HEK293T (cell line): ENCODE measurements around the gene SOX6.

Experiments
- ARNT ChIP-seq: fragments of 450-650 bp; IDR thresholded peaks from 2 replicates; pipeline ENCODE4 v1.6.1; 2017; ENCODE audit warnings: mild to moderate bottlenecking
- BHLHE40 ChIP-seq: fragments of 450-650 bp; IDR thresholded peaks from 2 replicates; pipeline ENCODE4 v1.6.1; 2016; ENCODE audit warnings: mild to moderate bottlenecking, moderate library complexity, borderline replicate concordance
- ELF4 ChIP-seq: fragments of 450-650 bp; IDR thresholded peaks from 2 replicates; pipeline ENCODE4 v1.6.1; 2017; ENCODE audit warnings: antibody characterized with exemption
- FOXA1 ChIP-seq: fragments of 450-650 bp; IDR thresholded peaks from 2 replicates; pipeline ENCODE4 v1.6.1; 2016; ENCODE audit warnings: mild to moderate bottlenecking
- FOXK2 ChIP-seq: fragments of 450-650 bp; IDR thresholded peaks from 2 replicates; pipeline ENCODE4 v1.6.1; 2016; ENCODE audit warnings: mild to moderate bottlenecking
- FOXM1 ChIP-seq: fragments of 450-650 bp; IDR thresholded peaks from 2 replicates; pipeline ENCODE4 v1.6.1; 2017; ENCODE audit warnings: mild to moderate bottlenecking, borderline replicate concordance
- HDGF ChIP-seq: fragments of 450-650 bp; IDR thresholded peaks from 2 replicates; pipeline ENCODE4 v1.6.1; 2017; ENCODE audit warnings: antibody characterized with exemption, borderline replicate concordance
- NFRKB ChIP-seq: fragments of 450-650 bp; IDR thresholded peaks from 2 replicates; pipeline ENCODE4 v1.6.1; 2016; ENCODE audit warnings: mild to moderate bottlenecking, moderate library complexity
- SP1 ChIP-seq: fragments of 450-650 bp; IDR thresholded peaks from 2 replicates; pipeline ENCODE4 v1.6.1; 2017
- SUZ12 ChIP-seq: fragments of 450-650 bp; IDR thresholded peaks from 2 replicates; pipeline ENCODE4 v1.6.1; 2016; ENCODE audit warnings: mild to moderate bottlenecking
- TARDBP ChIP-seq: fragments of 450-650 bp; IDR thresholded peaks from 2 replicates; pipeline ENCODE4 v1.6.1; 2016
- ZNF384 ChIP-seq: fragments of 450-650 bp; IDR thresholded peaks from 2 replicates; pipeline ENCODE4 v1.6.1; 2016

DNA sequence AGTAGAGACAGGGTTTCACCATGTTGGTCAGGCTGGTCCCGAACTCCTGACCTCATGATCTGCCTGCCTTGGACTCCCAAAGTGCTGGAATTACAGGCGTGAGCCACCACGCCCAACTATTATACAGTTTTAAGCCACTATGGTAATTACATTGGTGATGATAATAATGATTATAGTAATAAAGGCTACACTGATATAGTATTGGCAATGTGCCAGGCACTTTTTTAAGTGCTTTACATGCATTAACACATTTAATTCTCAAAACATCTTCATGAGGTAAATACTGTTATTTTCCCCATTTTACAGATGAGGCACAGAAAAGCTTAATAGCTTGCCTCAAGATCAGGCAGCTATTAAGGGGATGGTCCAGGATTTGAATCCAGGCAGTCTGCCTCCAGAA lies 222.5 kb downstream of the SOX6 start:
- TF ChIP-seq SP1 (no peak), BHLHE40 (no peak), SUZ12 (no peak), FOXK2 (no peak), FOXM1 (no peak), ARNT (no peak), TARDBP (no peak), HDGF (no peak), FOXA1 (no peak), ELF4 (no peak), ZNF384 (no peak), NFRKB (no peak)
